A549 treated with CORT108297 at 1 μM for 4 hours (cell line): Measurements from ENCODE around the gene BMAL1. TPM values are rescaled to one million over a fixed set of nuclear protein-coding genes. Genes with fewer than 3 reads are reported as not detected.

Experiments used
- total RNA-seq: library from RNA; stranded (reverse); fragments of 200-300 nt; extraction: Qiagen RNA extraction; gene quantifications from 5 replicates; pipeline ENCODE4 v1.2.3, GENCODE V29; 2022

BMAL1 gene
- total RNA-seq: 7.7 to 12.2 TPM (median 11.4 TPM) in 5 replicates

GRCh38 chr11:13277768-13278608 is at the start of gene BMAL1:
Gene BMAL1, plus strand, starts transcription at chr11:13277790. Its CDS starts 76,519 bp downstream, at chr11:13354309.

Other genes starting within 250 kb of the BMAL1 start
- 37.7 to 57.4 TPM (median 43.3 TPM) in 5 replicates for gene BTBD10, start 185.4 kb downstream of the BMAL1 start, total RNA-seq
- not detected in 5 replicates for gene PTH, start 218.2 kb downstream of the BMAL1 start, total RNA-seq